Left colon (tissue), 2 donors: ENCODE measurements around the gene WSCD2. TPM values are rescaled to one million over a fixed set of nuclear protein-coding genes. Genes with fewer than 3 reads are reported as not detected.

Experiments used
- ATAC-seq: fragments of 200-7000 bp; cut with Tn5 transposase; one replicate; pipeline ENCODE4 v1.9.1; 2020; ENCODE audit warnings: mild to moderate bottlenecking, moderate library complexity
- DNase-seq, 2 donors: peaks; one replicate each; pipeline ENCODE4 v3.0.0-alpha.2; 2020
- intact Hi-C, 2 donors: fragments of 100-400 bp; cut with DNase I in 1 of 2; cut with micrococcal nuclease in 1 of 2; formaldehyde crosslinking; loops; one replicate each; pipeline versions ENCODE4 v1.11.2 to v1.14.0; 2022; cut with DNase I, micrococcal nuclease
- total RNA-seq, 2 donors: library from RNA; stranded (reverse); fragmentation: NEBNext Ultra II Directional; extraction: Animal tissue kit (Norgen Biotek cat#: 25700); gene quantifications; one replicate each; pipeline ENCODE4 v1.2.1, GENCODE V29; 2021
- donor health status: DM: no; HTN: no; CAD: no.
- donor health status: DM: yes; HTN: yes; CAD: no.

The WSCD2 gene
- total RNA-seq, 2 donors from 2014 or later, result 0.46 to 0.87 TPM

GRCh38 chr12:108147279-108147678 is 18.2 kb downstream of the WSCD2 start:
- intact Hi-C loops, result no loop called here
- no peak for ATAC-seq
- DNase-seq, result no peak

GRCh38 chr12:108148521-108149074 is 19.5 kb downstream of the WSCD2 start:
- intact Hi-C loops, result no loop called here
- DNase-seq, result no peak
- no peak for ATAC-seq

- ATAC-seq (no peak), DNase-seq (no peak)
- intact Hi-C loops, result no loop called here
Measured at GRCh38 chr12:108150436-108150835, 21.3 kb downstream of the WSCD2 start.

- DNase-seq, result no peak
- intact Hi-C loops, result no loop called here
- ATAC-seq, result no peak
Measured at GRCh38 chr12:108151533-108152169, 22.6 kb downstream of the WSCD2 start.

- intact Hi-C loops, result no loop called here
- ATAC-seq (no peak), DNase-seq (no peak)
Measured at GRCh38 chr12:108152170-108152538, 23.1 kb downstream of the WSCD2 start.

- no peak for ATAC-seq
- intact Hi-C loops, result no loop called here
Measured at GRCh38 chr12:108156717-108157116, 27.6 kb downstream of the WSCD2 start.

GRCh38 chr12:108157870-108158459 is 28.9 kb downstream of the WSCD2 start:
- ATAC-seq (no peak), DNase-seq (no peak)
- intact Hi-C loops, result no loop called here

More at GRCh38 chr12:108156717-108157116, 27.6 kb downstream of the WSCD2 start:
- DNase-seq, result no peak

GRCh38 chr12:108162207-108162606 is 33.1 kb downstream of the WSCD2 start:
- no peak for DNase-seq
- intact Hi-C loops, result no loop called here
- no peak for ATAC-seq

GRCh38 chr12:108166505-108166904 is 37.4 kb downstream of the WSCD2 start:
- DNase-seq, result no peak
- ATAC-seq, result no peak
- intact Hi-C loops, result no loop called here

- intact Hi-C loops, result no loop called here
Measured at GRCh38 chr12:108167974-108168373, 38.9 kb downstream of the WSCD2 start.

GRCh38 chr12:108169708-108170107 is 40.6 kb downstream of the WSCD2 start:
- ATAC-seq (no peak), DNase-seq (no peak)
- intact Hi-C loops, result no loop called here

More at GRCh38 chr12:108167974-108168373, 38.9 kb downstream of the WSCD2 start:
- DNase-seq (no peak), ATAC-seq (no peak)

- ATAC-seq (no peak), DNase-seq (no peak)
- intact Hi-C loops, result no loop called here
Measured at GRCh38 chr12:108170164-108170563, 41.1 kb downstream of the WSCD2 start.

GRCh38 chr12:108172033-108172432 is 42.9 kb downstream of the WSCD2 start:
- intact Hi-C loops, result no loop called here
- no peak for DNase-seq
- ATAC-seq, result no peak

GRCh38 chr12:108173160-108173559 is 44.1 kb downstream of the WSCD2 start:
- ATAC-seq, result no peak
- intact Hi-C loops, result no loop called here

GRCh38 chr12:108173892-108174291 is 44.8 kb downstream of the WSCD2 start:
- intact Hi-C loops, result no loop called here
- ATAC-seq, result no peak
- no peak for DNase-seq

More at GRCh38 chr12:108173160-108173559, 44.1 kb downstream of the WSCD2 start:
- no peak for DNase-seq

- ATAC-seq, result no peak
- no peak for DNase-seq
Measured at GRCh38 chr12:108174641-108175040, 45.6 kb downstream of the WSCD2 start.

GRCh38 chr12:108175310-108175709 is 46.2 kb downstream of the WSCD2 start:
- intact Hi-C loops, result no loop called here
- ATAC-seq (no peak), DNase-seq (no peak)

More at GRCh38 chr12:108174641-108175040, 45.6 kb downstream of the WSCD2 start:
- intact Hi-C loops, result no loop called here

GRCh38 chr12:108176292-108176691 is 47.2 kb downstream of the WSCD2 start:
- DNase-seq (no peak), ATAC-seq (no peak)
- intact Hi-C loops, result no loop called here

- ATAC-seq (no peak), DNase-seq (no peak)
- intact Hi-C loops, result no loop called here
Measured at GRCh38 chr12:108177131-108177530, 48.0 kb downstream of the WSCD2 start.

GRCh38 chr12:108179305-108179704 is 50.2 kb downstream of the WSCD2 start:
- intact Hi-C loops, result no loop called here
- DNase-seq (no peak), ATAC-seq (no peak)
